GM13977 (cell line): Measurements from ENCODE around the gene CSNK1D.

Experiments
- DNase-seq: peaks from one replicate; pipeline ENCODE4 v3.0.0; 2012; ENCODE audit warnings: low spot score
- in situ Hi-C: fragments of 300-500 bp; cut with MboI; formaldehyde crosslinking; loops from one replicate; pipeline ENCODE4 v1.12.0; 2022; ENCODE audit warnings: low sequenced_read_pairs, low pct_unique_long_range_greater_than_20kb, mixed read lengths, inconsistent platforms; ENCODE audit not compliant: unreplicated experiment
- TF ChIP-seq, protein P1 (sequence below): IDR thresholded peaks from 2 replicates; pipeline ENCODE4 v1.5.1; 2012; ENCODE audit warnings: mild to moderate bottlenecking, control low read depth; ENCODE audit not compliant: insufficient read depth; ENCODE audit errors: extremely low read depth, missing control alignments

CSNK1D gene

DNA sequence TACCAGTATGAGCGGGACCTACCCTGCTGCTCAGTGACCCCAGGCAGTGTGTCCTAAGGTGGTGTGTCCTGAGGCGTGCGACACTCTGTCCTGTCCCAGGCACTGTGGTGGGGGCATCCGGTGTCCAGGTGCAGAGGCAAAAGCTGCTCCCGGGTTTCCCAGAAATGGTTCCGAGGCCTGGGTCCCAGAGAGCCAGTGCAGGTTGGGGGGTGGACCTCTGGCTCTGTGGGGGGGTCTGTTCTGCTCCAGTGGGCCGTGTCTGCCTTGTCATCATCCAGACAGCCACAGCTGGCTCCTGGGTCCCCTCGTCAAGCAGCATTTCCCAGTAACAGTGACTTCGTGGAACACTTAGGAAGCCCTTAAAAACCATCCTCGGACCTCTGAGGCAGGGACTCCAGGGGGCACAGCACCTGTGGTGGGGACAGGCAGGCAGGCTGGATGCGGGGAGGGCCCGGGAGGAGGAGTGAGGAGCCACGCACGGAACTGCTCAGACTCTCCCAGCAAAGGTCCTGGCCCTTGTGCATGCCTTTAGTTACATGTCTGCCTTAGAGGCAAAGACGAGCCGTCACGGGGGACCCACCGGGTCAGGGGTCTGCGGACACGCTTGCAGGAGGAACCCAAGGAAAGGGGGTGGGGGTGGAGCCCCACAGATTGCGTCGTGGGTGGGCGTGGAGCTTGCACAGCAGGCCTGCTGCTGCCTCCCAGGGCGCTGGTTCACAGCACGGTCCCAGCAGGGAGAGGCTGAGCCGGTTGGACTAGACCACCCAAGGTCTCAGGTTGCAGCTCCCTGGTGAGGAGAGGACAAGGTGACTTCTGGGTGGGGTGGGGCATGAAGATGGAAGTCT lies 39.1 kb downstream of the CSNK1D start:
- TF ChIP-seq, protein P1, sequence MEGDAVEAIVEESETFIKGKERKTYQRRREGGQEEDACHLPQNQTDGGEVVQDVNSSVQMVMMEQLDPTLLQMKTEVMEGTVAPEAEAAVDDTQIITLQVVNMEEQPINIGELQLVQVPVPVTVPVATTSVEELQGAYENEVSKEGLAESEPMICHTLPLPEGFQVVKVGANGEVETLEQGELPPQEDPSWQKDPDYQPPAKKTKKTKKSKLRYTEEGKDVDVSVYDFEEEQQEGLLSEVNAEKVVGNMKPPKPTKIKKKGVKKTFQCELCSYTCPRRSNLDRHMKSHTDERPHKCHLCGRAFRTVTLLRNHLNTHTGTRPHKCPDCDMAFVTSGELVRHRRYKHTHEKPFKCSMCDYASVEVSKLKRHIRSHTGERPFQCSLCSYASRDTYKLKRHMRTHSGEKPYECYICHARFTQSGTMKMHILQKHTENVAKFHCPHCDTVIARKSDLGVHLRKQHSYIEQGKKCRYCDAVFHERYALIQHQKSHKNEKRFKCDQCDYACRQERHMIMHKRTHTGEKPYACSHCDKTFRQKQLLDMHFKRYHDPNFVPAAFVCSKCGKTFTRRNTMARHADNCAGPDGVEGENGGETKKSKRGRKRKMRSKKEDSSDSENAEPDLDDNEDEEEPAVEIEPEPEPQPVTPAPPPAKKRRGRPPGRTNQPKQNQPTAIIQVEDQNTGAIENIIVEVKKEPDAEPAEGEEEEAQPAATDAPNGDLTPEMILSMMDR: no peak
- no peak for DNase-seq
- in situ Hi-C loops: no loop called here

DNA sequence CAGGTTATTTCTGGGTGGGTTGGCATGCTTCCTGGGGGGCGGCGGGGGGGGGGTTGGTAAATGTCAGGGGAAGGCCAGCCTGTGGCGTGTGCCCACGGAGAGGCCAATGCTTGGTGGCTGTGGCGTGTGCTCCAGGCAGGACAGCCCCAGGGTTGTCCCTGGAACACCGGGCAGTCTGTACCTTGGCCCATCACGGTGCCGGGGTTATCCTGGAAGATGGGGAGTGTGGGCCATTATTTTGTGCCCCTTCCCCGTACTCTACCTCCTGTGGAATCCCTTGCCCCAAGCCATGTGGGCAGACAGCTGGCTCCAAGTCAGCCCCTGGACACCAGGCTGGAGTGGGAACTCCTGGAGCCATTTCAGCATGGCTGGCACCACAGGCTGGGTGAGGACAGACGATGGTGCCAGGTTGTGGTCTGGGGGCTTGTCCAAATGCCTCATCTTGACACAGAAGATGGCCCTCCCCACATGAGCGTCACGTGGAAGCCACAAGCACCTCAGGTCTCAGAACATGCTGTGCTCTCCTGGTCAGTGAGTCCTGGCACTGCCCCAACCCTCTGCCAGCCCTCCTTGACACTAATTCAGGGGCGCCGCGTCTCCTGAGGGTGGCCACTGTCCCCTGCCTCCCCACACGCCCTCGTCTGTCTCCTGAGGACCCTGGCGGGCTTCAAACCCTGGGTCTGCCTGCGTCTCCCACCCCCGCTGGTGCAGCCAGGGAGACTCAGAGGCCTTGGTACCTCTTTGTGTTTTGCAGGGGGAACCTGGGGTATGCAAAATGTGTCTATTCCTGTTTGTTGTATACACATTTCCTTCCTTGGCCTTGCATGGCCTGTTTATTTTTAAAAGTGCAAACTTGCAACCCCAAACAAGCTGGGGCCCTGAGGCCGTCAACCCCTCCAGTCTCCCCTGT lies 40.4 kb downstream of the CSNK1D start:
- TF ChIP-seq, protein P1: no peak
- no peak for DNase-seq
- in situ Hi-C loops: no loop called here

DNA sequence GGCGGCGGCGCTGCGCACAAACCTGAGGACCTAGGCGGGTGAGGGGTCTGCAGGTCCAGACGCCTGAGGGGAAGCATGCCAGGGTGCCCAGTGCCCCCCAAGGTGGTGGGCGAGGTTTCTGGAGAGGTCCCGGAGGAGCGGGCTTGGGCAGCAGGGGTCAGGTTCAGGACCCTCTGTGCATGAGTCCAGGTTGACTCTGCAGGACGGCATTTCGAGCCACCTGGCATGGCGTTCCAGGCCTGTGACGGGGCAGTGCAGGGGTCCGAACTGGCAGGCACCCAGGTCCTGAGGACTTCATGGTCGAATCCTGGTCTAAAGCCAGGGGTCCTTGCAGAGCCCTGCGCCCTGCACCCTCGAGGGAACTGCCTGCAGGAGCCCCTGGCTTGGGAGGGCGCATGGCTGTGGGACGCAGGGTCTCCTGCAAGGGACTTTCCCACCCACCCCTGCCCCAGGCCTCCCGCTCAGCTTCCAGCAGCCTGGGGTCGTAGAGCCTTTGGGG lies 41.1 kb downstream of the CSNK1D start:
- TF ChIP-seq, protein P1: no peak
- no peak for DNase-seq

DNA sequence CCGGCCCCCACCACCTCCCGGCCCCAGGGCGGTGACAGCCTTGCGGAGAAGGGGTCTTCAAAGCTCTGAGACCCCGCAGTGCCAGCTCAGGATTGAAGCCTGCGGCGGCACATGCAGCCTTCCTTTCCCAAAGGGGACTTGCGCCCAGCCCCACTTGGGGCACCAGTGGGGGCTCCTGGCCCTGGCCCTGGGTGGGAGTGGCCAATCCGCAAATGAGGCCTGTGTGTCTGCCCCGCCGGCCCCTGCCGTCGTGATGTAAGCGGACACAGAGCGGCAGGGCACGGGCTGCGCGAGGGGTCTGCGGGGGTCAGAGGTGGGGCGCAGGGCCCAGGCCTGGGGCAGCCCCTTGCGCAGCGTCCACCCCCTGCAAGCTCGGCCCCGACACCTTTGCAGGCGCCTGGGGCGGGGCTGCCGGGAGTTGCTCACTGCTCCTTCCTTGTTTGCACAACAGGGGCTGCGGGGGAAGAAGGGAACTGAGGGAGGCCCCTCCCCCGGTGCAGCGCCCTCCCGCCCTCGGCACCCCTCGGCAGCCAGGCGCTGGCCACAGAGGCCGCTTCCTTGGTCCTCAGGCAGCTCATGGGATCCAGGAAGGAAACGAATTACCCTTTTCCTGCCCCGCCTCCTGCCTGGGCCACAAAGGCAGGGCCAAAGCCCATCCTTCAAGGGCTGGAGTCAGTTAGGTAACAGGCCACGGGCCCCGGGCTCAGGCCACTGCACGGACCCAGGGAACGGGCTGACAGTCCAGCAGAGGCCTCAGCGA lies 41.8 kb downstream of the CSNK1D start:
- DNase-seq: no peak
- TF ChIP-seq, protein P1: no peak
- in situ Hi-C loops: no loop called here

More for the DNA sequence above, 41.1 kb downstream of the CSNK1D start:
- in situ Hi-C loops: no loop called here

DNA sequence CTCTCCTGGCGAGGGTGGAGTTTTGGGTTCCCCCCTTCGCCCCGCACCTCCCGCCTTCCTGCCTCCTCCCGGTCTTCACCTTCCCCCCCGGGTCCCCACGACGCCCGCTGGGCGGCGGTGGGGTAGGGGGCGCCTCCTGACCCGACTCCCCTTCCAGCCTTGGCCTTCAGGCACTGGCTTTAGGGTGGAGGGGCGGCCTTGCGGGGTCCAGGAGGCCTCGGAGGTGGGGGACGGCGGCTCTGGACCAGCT lies 42.3 kb downstream of the CSNK1D start:
- TF ChIP-seq, protein P1: no peak
- no peak for DNase-seq
- in situ Hi-C loops: no loop called here

DNA sequence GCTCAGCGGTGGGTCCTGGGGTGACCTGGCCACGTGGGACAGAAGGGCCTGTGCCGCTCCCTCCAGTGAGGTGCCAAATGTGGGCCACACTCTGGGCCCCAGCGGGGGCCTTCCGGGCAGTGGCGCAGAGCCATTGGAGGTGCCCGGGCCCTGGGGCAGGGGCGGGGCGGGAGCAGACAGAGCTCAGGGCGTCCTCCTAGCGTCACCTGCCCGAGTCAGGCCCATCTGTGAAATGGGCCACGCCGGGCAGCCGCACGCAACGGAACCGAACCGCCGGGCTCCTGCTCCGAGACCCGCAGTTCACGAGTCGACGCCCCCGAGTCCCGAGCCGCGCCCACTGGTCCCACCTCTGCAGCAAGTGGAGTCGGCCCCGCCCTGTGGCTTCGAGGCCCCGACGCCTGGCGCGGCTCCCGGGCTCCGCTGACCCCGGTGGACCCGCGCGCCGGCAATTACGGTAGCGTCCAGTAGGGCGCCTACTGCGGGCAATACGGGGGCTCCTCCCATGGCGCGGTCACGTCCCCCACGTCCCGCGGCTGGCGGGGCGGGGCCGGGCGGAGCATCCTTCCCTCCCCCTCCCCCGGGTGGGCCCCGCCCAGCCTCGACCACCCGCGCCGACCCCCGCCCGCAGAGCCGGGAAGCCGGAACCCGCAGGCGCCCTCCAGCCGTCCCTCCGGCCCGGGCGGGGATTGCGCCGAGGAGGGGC lies 42.7 kb downstream of the CSNK1D start:
- peak; percentile 91 for DNase-seq
- in situ Hi-C loops: no loop called here
- TF ChIP-seq, protein P1: peak; percentile 24
